Measurements from ENCODE around the gene CHRNA3.

The CHRNA3 gene

GRCh38 chr15:78620527-78621421 lies at the start of gene CHRNA3:
Gene CHRNA3 (minus strand): TSS chr15:78620996. CDS start chr15:78620794, 202 bp downstream.
- no peak for DNase-seq

GRCh38 chr15:78668987-78669386 lies 48.2 kb upstream of the CHRNA3 start:
- DNase-seq, result no peak

GRCh38 chr15:78667578-78668236 lies 46.9 kb upstream of the CHRNA3 start:
- DNase-seq, result no peak

GRCh38 chr15:78666010-78666409 lies 45.2 kb upstream of the CHRNA3 start:
- no peak for DNase-seq

GRCh38 chr15:78663703-78664102 lies 42.9 kb upstream of the CHRNA3 start:
- no peak for DNase-seq

- no peak for DNase-seq
Observed at GRCh38 chr15:78662028-78662427, 41.2 kb upstream of the CHRNA3 start.

GRCh38 chr15:78661001-78661400 lies 40.2 kb upstream of the CHRNA3 start:
- DNase-seq, result no peak

- DNase-seq, result no peak
Observed at GRCh38 chr15:78660584-78660983, 39.8 kb upstream of the CHRNA3 start.

GRCh38 chr15:78658823-78659222 lies 38.0 kb upstream of the CHRNA3 start:
- DNase-seq, result no peak

GRCh38 chr15:78654272-78654671 lies 33.5 kb upstream of the CHRNA3 start:
- no peak for DNase-seq

GRCh38 chr15:78651930-78652615 lies 31.3 kb upstream of the CHRNA3 start:
- no peak for DNase-seq

GRCh38 chr15:78651007-78651406 lies 30.2 kb upstream of the CHRNA3 start:
- no peak for DNase-seq

- no peak for DNase-seq
Observed at GRCh38 chr15:78650022-78650421, 29.2 kb upstream of the CHRNA3 start.

- DNase-seq, result no peak
Observed at GRCh38 chr15:78645009-78645408, 24.2 kb upstream of the CHRNA3 start.

- DNase-seq, result no peak
Observed at GRCh38 chr15:78642331-78642730, 21.5 kb upstream of the CHRNA3 start.

GRCh38 chr15:78641749-78642275 lies 21.0 kb upstream of the CHRNA3 start:
- no peak for DNase-seq

GRCh38 chr15:78641102-78641748 lies 20.4 kb upstream of the CHRNA3 start, which contains the start of gene CHRNB4:
Gene CHRNB4 (minus strand): TSS chr15:78641210. CDS start chr15:78641133, 77 bp downstream.
- no peak for DNase-seq

GRCh38 chr15:78640527-78641101 lies 19.8 kb upstream of the CHRNA3 start:
- DNase-seq, result no peak

GRCh38 chr15:78638658-78639314 lies 18.0 kb upstream of the CHRNA3 start:
- DNase-seq, result no peak

GRCh38 chr15:78637776-78638435 lies 17.1 kb upstream of the CHRNA3 start:
- DNase-seq, result no peak

- no peak for DNase-seq
Observed at GRCh38 chr15:78636378-78636859, 15.6 kb upstream of the CHRNA3 start.
